ENCODE data around the gene UGT1A9. TPM values are rescaled to one million over a fixed set of nuclear protein-coding genes. Genes with fewer than 3 reads are reported as not detected.

Gene UGT1A9
- total and polyA plus RNA-seq, 2 experiments from 2014 or later, result not detected

- Histone ChIP-seq H3K27me3 (replicated peaks; ENCODE audit: insufficient read depth) (peaks cover 10% of the 10 kb centered on the region), H3K4me1 (ENCODE audit: insufficient read depth) (no peaks in the 10 kb centered on the region), H2AFZ (no peak overlapping the region), H3F3A (ENCODE audit: insufficient read depth) (no peaks in the 10 kb centered on the region), H3K79me2 (ENCODE audit: insufficient read depth) (no peaks in the 10 kb centered on the region), H3K9ac (no peak overlapping the region), H3K27ac (no peak overlapping the region), H3K9me3 (ENCODE audit: low read depth) (no peaks in the 10 kb centered on the region), H3K36me3 (ENCODE audit: low read depth) (no peaks in the 10 kb centered on the region), H4K20me1 (ENCODE audit: insufficient read depth) (no peaks in the 10 kb centered on the region), H3K9me2 (ENCODE audit: insufficient read depth) (no peaks in the 10 kb centered on the region), H3K4me3 (no peak overlapping the region), H3K4me2 (ENCODE audit: unreplicated experiment) (no peak overlapping the region)
- TF ChIP-seq EZH2phosphoT487 (IDR thresholded peaks at IDR 0.05; ENCODE audit: insufficient read depth, low read depth) (no peak), EZH2 (IDR thresholded peaks at IDR 0.05; ENCODE audit: insufficient read depth, poor library complexity, severe bottlenecking) (no peak)
- DNase-seq, result no peak
- in situ Hi-C loops (cut with MboI), result no loop called here
- 35 to 46% methylated on average over 5 of the region's 5 CpGs for WGBS, 2 experiments (ENCODE audit: low coverage in 1 of 2, low lambda C conversion rate in 2 of 2, missing lambda C conversion rate in 2 of 2)
These were observed 102.2 kb downstream of the UGT1A9 start for GRCh38 chr2:233773854-233774253.

GRCh38 chr2:233775414-233775813 lies 103.7 kb downstream of the UGT1A9 start:
- TF ChIP-seq EZH2 (IDR thresholded peaks at IDR 0.05; ENCODE audit: insufficient read depth, poor library complexity, severe bottlenecking) (no peak), EZH2phosphoT487 (IDR thresholded peaks at IDR 0.05; ENCODE audit: insufficient read depth, low read depth) (no peak)
- Histone ChIP-seq H4K20me1 (ENCODE audit: insufficient read depth) (no peaks in the 10 kb centered on the region), H3K36me3 (ENCODE audit: low read depth) (no peaks in the 10 kb centered on the region), H3K27ac (no peak overlapping the region), H3F3A (ENCODE audit: insufficient read depth) (no peaks in the 10 kb centered on the region), H3K79me2 (ENCODE audit: insufficient read depth) (no peaks in the 10 kb centered on the region), H3K9me3 (ENCODE audit: low read depth) (no peaks in the 10 kb centered on the region), H3K4me2 (ENCODE audit: unreplicated experiment) (no peak overlapping the region), H3K4me3 (no peak overlapping the region), H2AFZ (no peak overlapping the region), H3K9ac (no peak overlapping the region), H3K4me1 (ENCODE audit: insufficient read depth) (no peaks in the 10 kb centered on the region), H3K9me2 (ENCODE audit: insufficient read depth) (no peaks in the 10 kb centered on the region), H3K27me3 (replicated peaks; ENCODE audit: insufficient read depth) (peaks cover 10% of the 10 kb centered on the region)
- in situ Hi-C loops (cut with MboI), result no loop called here
- WGBS, 2 experiments (ENCODE audit: low coverage in 1 of 2, low lambda C conversion rate in 2 of 2, missing lambda C conversion rate in 2 of 2), result 49 to 52% methylated on average over 6 of the region's 6 CpGs
- DNase-seq, result no peak

GRCh38 chr2:233778030-233778429 lies 106.3 kb downstream of the UGT1A9 start, which contains the start of gene MROH2A:
MROH2A (plus strand) TSS chr2:233778330; CDS start chr2:233779359, 1,029 bp downstream.
- DNase-seq, result no peak
- Histone ChIP-seq H3K4me2 (ENCODE audit: unreplicated experiment) (no peak within 1 kb of the TSS), H3K9me3 (ENCODE audit: low read depth) (no peaks in the 10 kb centered on the region), H3K9me2 (ENCODE audit: insufficient read depth) (no peaks in the 10 kb centered on the region), H3F3A (ENCODE audit: insufficient read depth) (no peaks in the 10 kb centered on the region), H3K4me1 (ENCODE audit: insufficient read depth) (no peaks in the 10 kb centered on the region), H3K36me3 (ENCODE audit: low read depth) (no peaks in the 10 kb centered on the region), H3K4me3 (no peak within 1 kb of the TSS), H3K79me2 (ENCODE audit: insufficient read depth) (no peaks in the 10 kb centered on the region), H3K27ac (no peak within 1 kb of the TSS), H2AFZ (no peak within 1 kb of the TSS), H3K9ac (no peak within 1 kb of the TSS), H3K27me3 (replicated peaks; ENCODE audit: insufficient read depth) (peaks cover 7% of the 10 kb centered on the region), H4K20me1 (ENCODE audit: insufficient read depth) (no peaks in the 10 kb centered on the region)
- WGBS, 2 experiments (ENCODE audit: low coverage in 1 of 2, low lambda C conversion rate in 2 of 2, missing lambda C conversion rate in 2 of 2), result 18 to 29% methylated on average over 2 of the region's 2 CpGs
- in situ Hi-C loops (cut with MboI), result no loop called here
- no peak for TF ChIP-seq EZH2 (IDR thresholded peaks at IDR 0.05; ENCODE audit: insufficient read depth, poor library complexity, severe bottlenecking)
- TF ChIP-seq EZH2phosphoT487 (IDR thresholded peaks at IDR 0.05; ENCODE audit: insufficient read depth, low read depth), result no peak

GRCh38 chr2:233779722-233780121 lies 108.0 kb downstream of the UGT1A9 start:
- Histone ChIP-seq H3K27me3 (replicated peaks; ENCODE audit: insufficient read depth) (peaks cover 3% of the 10 kb centered on the region; the same call in 1 of the 2 replicates), H3K9ac (no peak overlapping the region), H3K9me3 (ENCODE audit: low read depth) (no peaks in the 10 kb centered on the region), H3K36me3 (ENCODE audit: low read depth) (no peaks in the 10 kb centered on the region), H4K20me1 (ENCODE audit: insufficient read depth) (no peaks in the 10 kb centered on the region), H3F3A (ENCODE audit: insufficient read depth) (no peaks in the 10 kb centered on the region), H3K9me2 (ENCODE audit: insufficient read depth) (no peaks in the 10 kb centered on the region), H3K27ac (no peak overlapping the region), H3K4me3 (no peak overlapping the region), H3K4me2 (ENCODE audit: unreplicated experiment) (no peak overlapping the region), H3K4me1 (ENCODE audit: insufficient read depth) (no peaks in the 10 kb centered on the region), H2AFZ (no peak overlapping the region), H3K79me2 (ENCODE audit: insufficient read depth) (no peaks in the 10 kb centered on the region)
- TF ChIP-seq EZH2 (IDR thresholded peaks at IDR 0.05; ENCODE audit: insufficient read depth, poor library complexity, severe bottlenecking), result no peak
- no peak for TF ChIP-seq EZH2phosphoT487 (IDR thresholded peaks at IDR 0.05; ENCODE audit: insufficient read depth, low read depth)
- no peak for DNase-seq
- WGBS, 2 experiments (ENCODE audit: low coverage in 1 of 2, low lambda C conversion rate in 2 of 2, missing lambda C conversion rate in 2 of 2), result 57 to 58% methylated on average over 4 of the region's 4 CpGs
- in situ Hi-C loops (cut with MboI), result no loop called here

GRCh38 chr2:233780771-233781170 lies 109.1 kb downstream of the UGT1A9 start:
- no peak overlapping the region for H3K4me3 ChIP-seq
- H3K9me2 ChIP-seq (ENCODE audit: insufficient read depth), result no peaks in the 10 kb centered on the region
- H4K20me1 ChIP-seq (ENCODE audit: insufficient read depth), result no peaks in the 10 kb centered on the region
- no peaks in the 10 kb centered on the region for H3F3A ChIP-seq (ENCODE audit: insufficient read depth)
- H3K9ac ChIP-seq, result no peak overlapping the region
- TF ChIP-seq EZH2phosphoT487 (IDR thresholded peaks at IDR 0.05; ENCODE audit: insufficient read depth, low read depth) (no peak), EZH2 (IDR thresholded peaks at IDR 0.05; ENCODE audit: insufficient read depth, poor library complexity, severe bottlenecking) (no peak)
- DNase-seq, result no peak
- H3K79me2 ChIP-seq (ENCODE audit: insufficient read depth), result no peaks in the 10 kb centered on the region
- H2AFZ ChIP-seq, result no peak overlapping the region
- peaks cover 3% of the 10 kb centered on the region; the same call in 1 of the 2 replicates for H3K27me3 ChIP-seq (replicated peaks; ENCODE audit: insufficient read depth)
- no peak overlapping the region for H3K27ac ChIP-seq
- H3K4me2 ChIP-seq (ENCODE audit: unreplicated experiment), result no peak overlapping the region
- no peaks in the 10 kb centered on the region for H3K36me3 ChIP-seq (ENCODE audit: low read depth)
- no peaks in the 10 kb centered on the region for H3K4me1 ChIP-seq (ENCODE audit: insufficient read depth)
- 24 to 33% methylated on average over 4 of the region's 4 CpGs for WGBS, 2 experiments (ENCODE audit: low coverage in 1 of 2, low lambda C conversion rate in 2 of 2, missing lambda C conversion rate in 2 of 2)
- in situ Hi-C loops (cut with MboI), result no loop called here
- no peaks in the 10 kb centered on the region for H3K9me3 ChIP-seq (ENCODE audit: low read depth)
